ENCODE results near the gene KRTCAP2. TPM values are rescaled to one million over a fixed set of nuclear protein-coding genes. Genes with fewer than 3 reads are reported as not detected.

The KRTCAP2 gene
- total RNA-seq, 1 experiment from 2014 or later: 236 TPM

GRCh38 chr1:155181371-155182051 is 8.4 kb upstream of the KRTCAP2 start:
- intact Hi-C loops (cut with micrococcal nuclease; ENCODE audit: unreplicated experiment): no loop called here
- no peak for TF ChIP-seq CTCF (IDR thresholded peaks at IDR 0.05; ENCODE audit: unreplicated experiment)
- DNase-seq: no peak
- Mint-ChIP-seq H3K27ac (ENCODE audit: unreplicated experiment) (no peak overlapping the region), H3K9me3 (ENCODE audit: low read depth, unreplicated experiment) (no peaks in the 10 kb centered on the region), H3K36me3 (ENCODE audit: insufficient read depth, unreplicated experiment) (peaks cover 7% of the 10 kb centered on the region), H3K4me3 (ENCODE audit: low read depth, unreplicated experiment) (no peak overlapping the region), H3K4me1 (ENCODE audit: low read depth, unreplicated experiment) (peaks cover 31% of the 10 kb centered on the region), H3K27me3 (ENCODE audit: unreplicated experiment) (peaks cover 33% of the 10 kb centered on the region)
- BruUV-seq (replicated peaks): no TSS peak
- CTCF ChIA-PET: interaction anchor here (0.7 kb wide), 1 partner anchor 12 kb away, joined by 11 read pairs; no protein-coding TSS in a partner anchor

GRCh38 chr1:155179112-155180031 is 6.3 kb upstream of the KRTCAP2 start:
- Mint-ChIP-seq H3K4me3 (ENCODE audit: low read depth, unreplicated experiment) (no peak overlapping the region), H3K27ac (ENCODE audit: unreplicated experiment) (no peak overlapping the region), H3K27me3 (ENCODE audit: unreplicated experiment) (peaks cover 38% of the 10 kb centered on the region), H3K9me3 (ENCODE audit: low read depth, unreplicated experiment) (no peaks in the 10 kb centered on the region), H3K36me3 (ENCODE audit: insufficient read depth, unreplicated experiment) (no peaks in the 10 kb centered on the region), H3K4me1 (ENCODE audit: low read depth, unreplicated experiment) (peaks cover 21% of the 10 kb centered on the region)
- intact Hi-C loops (cut with micrococcal nuclease; ENCODE audit: unreplicated experiment): no loop called here
- CTCF ChIA-PET: no interaction called here
- DNase-seq: no peak
- no TSS peak for BruUV-seq (replicated peaks)
- TF ChIP-seq CTCF (IDR thresholded peaks at IDR 0.05; ENCODE audit: unreplicated experiment): no peak

DNA sequence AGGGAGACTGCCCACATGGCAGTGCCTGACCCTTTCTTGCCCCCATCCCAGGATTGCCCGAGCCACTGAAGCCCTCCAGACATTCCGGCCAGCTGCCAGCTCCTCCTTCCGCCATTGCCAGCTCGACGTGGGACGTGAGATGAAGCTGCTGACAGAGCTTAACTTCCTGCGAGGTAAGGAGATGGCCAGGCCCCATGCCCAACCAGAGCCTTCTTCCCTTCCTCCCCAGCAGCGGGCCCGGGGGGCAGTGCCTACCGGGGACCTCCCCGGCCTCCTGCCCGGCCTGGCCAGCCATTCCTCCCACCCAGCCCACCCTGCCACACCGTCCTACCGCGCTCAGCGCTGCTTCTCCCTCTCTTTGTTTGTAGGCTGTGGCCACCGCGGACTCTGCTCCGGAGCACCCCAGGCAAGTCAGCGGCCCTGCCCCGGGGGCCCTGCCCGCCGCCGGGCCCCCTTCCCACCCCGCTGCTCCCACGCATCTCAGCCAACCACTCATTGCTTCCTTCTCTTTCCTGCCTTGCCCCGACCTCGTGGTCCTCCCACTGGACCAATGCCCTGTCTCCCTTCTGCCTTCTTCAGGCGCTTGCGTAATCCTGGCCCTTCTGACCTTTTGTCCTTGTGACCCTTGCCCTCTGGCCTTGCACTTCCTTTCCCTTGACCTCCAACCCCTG is 5.5 kb upstream of the KRTCAP2 start:
- peaks cover 7% of the 10 kb centered on the region for H3K36me3 Mint-ChIP-seq (ENCODE audit: insufficient read depth, unreplicated experiment)
- intact Hi-C loops (cut with micrococcal nuclease; ENCODE audit: unreplicated experiment): no loop called here
- H3K4me3 Mint-ChIP-seq (ENCODE audit: low read depth, unreplicated experiment): no peak overlapping the region

More for the DNA sequence above, 5.5 kb upstream of the KRTCAP2 start:
- no peak for TF ChIP-seq CTCF (IDR thresholded peaks at IDR 0.05; ENCODE audit: unreplicated experiment)
- Mint-ChIP-seq H3K27ac (ENCODE audit: unreplicated experiment) (no peak overlapping the region), H3K9me3 (ENCODE audit: low read depth, unreplicated experiment) (no peaks in the 10 kb centered on the region), H3K4me1 (ENCODE audit: low read depth, unreplicated experiment) (peaks cover 29% of the 10 kb centered on the region), H3K27me3 (ENCODE audit: unreplicated experiment) (peaks cover 38% of the 10 kb centered on the region)
- CTCF ChIA-PET: interaction anchor here (1.9 kb wide), 1 partner anchor 15 kb away, joined by 11 read pairs; no protein-coding TSS in a partner anchor
- no TSS peak for BruUV-seq (replicated peaks)
- DNase-seq: no peak

Data from Calu3 (cell line).